ENCODE measurements around the gene SMARCA5. TPM values are rescaled to one million over a fixed set of nuclear protein-coding genes. Genes with fewer than 3 reads are reported as not detected.
"Not testable (repeated sequence)": the region's sequence is repeated elsewhere in the genome, so short reads cannot be mapped to it uniquely, and the experiment has no call there.

Gene SMARCA5
- 44.9 and 50.2 TPM in 2 replicates for total RNA-seq

- intact Hi-C loops (cut with micrococcal nuclease) = loop anchor here (1.0 to 10.0 kb wide), 16 partner anchors 46 to 1971 kb away; partner anchors contain the start of genes ABCE1, ANAPC10, GAB1 and IL15
Measured at GRCh38 chr4:143513314-143514168, at the start of gene SMARCA5. Gene SMARCA5, plus strand, starts transcription at chr4:143513702. Its CDS starts 223 bp downstream, at chr4:143513925.

- intact Hi-C loops (cut with micrococcal nuclease) = no loop called here
Measured at GRCh38 chr4:143473334-143474126, 40.0 kb upstream of the SMARCA5 start.

GRCh38 chr4:143477487-143477886 lies 36.0 kb upstream of the SMARCA5 start:
- intact Hi-C loops (cut with micrococcal nuclease) = no loop called here

- intact Hi-C loops (cut with micrococcal nuclease) = no loop called here
Measured at GRCh38 chr4:143481361-143481760, 32.1 kb upstream of the SMARCA5 start.

GRCh38 chr4:143482840-143483239 lies 30.7 kb upstream of the SMARCA5 start:
- intact Hi-C loops (cut with micrococcal nuclease) = loop anchor here (1.0 to 2.0 kb wide), 2 partner anchors 84 to 1356 kb away; no protein-coding TSS in a partner anchor

GRCh38 chr4:143486314-143486713 lies 27.2 kb upstream of the SMARCA5 start:
- intact Hi-C loops (cut with micrococcal nuclease) = no loop called here

GRCh38 chr4:143488687-143489086 lies 24.8 kb upstream of the SMARCA5 start:
- intact Hi-C loops (cut with micrococcal nuclease) = no loop called here

- intact Hi-C loops (cut with micrococcal nuclease) = no loop called here
Measured at GRCh38 chr4:143489106-143489505, 24.4 kb upstream of the SMARCA5 start.

GRCh38 chr4:143498021-143498420 lies 15.5 kb upstream of the SMARCA5 start:
- intact Hi-C loops (cut with micrococcal nuclease) = no loop called here

- intact Hi-C loops (cut with micrococcal nuclease) = no loop called here
Measured at GRCh38 chr4:143502231-143502630, 11.3 kb upstream of the SMARCA5 start.

- intact Hi-C loops (cut with micrococcal nuclease) = no loop called here
Measured at GRCh38 chr4:143506031-143506430, 7.5 kb upstream of the SMARCA5 start.

GRCh38 chr4:143511906-143512305 lies 1.6 kb upstream of the SMARCA5 start:
- intact Hi-C loops (cut with micrococcal nuclease) = loop anchor here (2.0 to 10.0 kb wide), 7 partner anchors 105 to 1973 kb away; partner anchors contain the start of genes GAB1, INPP4B and SMAD1

GRCh38 chr4:143512978-143513313 lies 556 bp upstream of the SMARCA5 start:
- intact Hi-C loops (cut with micrococcal nuclease) = loop anchor here (1.0 to 10.0 kb wide), 16 partner anchors 46 to 1972 kb away; partner anchors contain the start of genes ABCE1, ANAPC10, GAB1 and IL15

GRCh38 chr4:143514169-143514495 lies 630 bp downstream of the SMARCA5 start:
- intact Hi-C loops (cut with micrococcal nuclease) = loop anchor here (5.0 to 10.0 kb wide), 5 partner anchors 103 to 1971 kb away; partner anchors contain the start of genes INPP4B and SMAD1

- intact Hi-C loops (cut with micrococcal nuclease) = loop anchor here (5.0 to 10.0 kb wide), 5 partner anchors 103 to 1970 kb away; partner anchors contain the start of genes INPP4B and SMAD1
Measured at GRCh38 chr4:143514497-143514896, 995 bp downstream of the SMARCA5 start.

- intact Hi-C loops (cut with micrococcal nuclease) = loop anchor here (1.0 to 10.0 kb wide), 6 partner anchors 10 to 1970 kb away; partner anchors contain the start of genes INPP4B and SMAD1
Measured at GRCh38 chr4:143514901-143515300, 1.4 kb downstream of the SMARCA5 start.

GRCh38 chr4:143515905-143516304 lies 2.4 kb downstream of the SMARCA5 start:
- intact Hi-C loops (cut with micrococcal nuclease) = loop anchor here (1.0 to 10.0 kb wide), 4 partner anchors 9 to 1969 kb away; partner anchors contain the start of genes INPP4B and SMAD1

GRCh38 chr4:143517764-143518163 lies 4.3 kb downstream of the SMARCA5 start:
- intact Hi-C loops (cut with micrococcal nuclease) = loop anchor here (10.0 kb wide), 3 partner anchors 673 to 1967 kb away; partner anchors contain the start of genes INPP4B and SMAD1

- intact Hi-C loops (cut with micrococcal nuclease) = no loop called here
Measured at GRCh38 chr4:143524211-143524610, 10.7 kb downstream of the SMARCA5 start.

GRCh38 chr4:143528046-143528445 lies 14.5 kb downstream of the SMARCA5 start:
- intact Hi-C loops (cut with micrococcal nuclease) = not testable (repeated sequence)

GRCh38 chr4:143531380-143531779 lies 17.9 kb downstream of the SMARCA5 start:
- intact Hi-C loops (cut with micrococcal nuclease) = no loop called here
